ENCODE data around the gene HDLBP. TPM values are rescaled to one million over a fixed set of nuclear protein-coding genes. Genes with fewer than 3 reads are reported as not detected.
"Not testable (repeated sequence)": the region's sequence is repeated elsewhere in the genome, so short reads cannot be mapped to it uniquely, and the experiment has no call there.

Gene HDLBP
- total RNA-seq, 1 experiment from 2014 or later = 908 TPM

DNA sequence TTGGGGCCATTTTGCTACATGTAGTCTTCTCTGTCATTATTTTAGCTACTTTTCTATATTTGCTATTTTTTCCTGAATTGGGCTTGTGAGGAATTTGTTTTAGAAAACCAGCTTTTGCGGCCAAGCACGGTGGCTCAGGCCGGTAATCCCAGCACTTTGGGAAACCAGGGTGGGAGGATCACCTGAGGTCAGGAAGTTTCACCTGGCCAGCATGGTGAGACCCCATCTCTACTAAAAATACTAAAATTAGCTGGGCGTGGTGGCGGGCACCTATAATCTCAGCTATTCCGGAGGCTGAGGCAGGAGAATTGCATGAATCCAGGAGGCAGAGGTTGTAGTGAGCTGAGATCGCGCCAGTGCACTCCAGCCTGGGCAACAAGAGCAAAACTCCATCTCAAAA lies 4.9 kb upstream of the HDLBP start:
- POLR2A ChIA-PET (ENCODE audit: unreplicated experiment) = interaction anchor here (0.6 kb wide), 1 partner anchor 77 kb away, joined by 3 read pairs; no protein-coding TSS in a partner anchor
- CTCF ChIA-PET = no interaction called here
- Histone ChIP-seq H3K4me1 (replicated peaks; ENCODE audit: insufficient read depth) (peaks cover 29% of the 10 kb centered on the region), H3K79me2 (ENCODE audit: low read depth) (peaks cover 96% of the 10 kb centered on the region), H3K4me2 (peak overlapping the region; percentile 78; the same call in 1 of the 2 replicates), H2AFZ (no peak overlapping the region), H3K4me3 (no peak overlapping the region), H3K36me3 (ENCODE audit: low read depth) (peaks cover 30% of the 10 kb centered on the region), H3K27me3 (ENCODE audit: insufficient read depth, low read depth) (no peaks in the 10 kb centered on the region), H3K9me2 (ENCODE audit: insufficient read depth) (no peaks in the 10 kb centered on the region), H4K20me1 (ENCODE audit: insufficient read depth) (peaks cover 88% of the 10 kb centered on the region), H3F3A (ENCODE audit: insufficient read depth, low read depth) (peaks cover 12% of the 10 kb centered on the region), H3K9me3 (ENCODE audit: insufficient read depth, low read depth) (no peaks in the 10 kb centered on the region), H3K27ac (no peak overlapping the region)
- intact Hi-C loops (cut with micrococcal nuclease; ENCODE audit: unreplicated experiment) = no loop called here
- TF ChIP-seq, protein P1, sequence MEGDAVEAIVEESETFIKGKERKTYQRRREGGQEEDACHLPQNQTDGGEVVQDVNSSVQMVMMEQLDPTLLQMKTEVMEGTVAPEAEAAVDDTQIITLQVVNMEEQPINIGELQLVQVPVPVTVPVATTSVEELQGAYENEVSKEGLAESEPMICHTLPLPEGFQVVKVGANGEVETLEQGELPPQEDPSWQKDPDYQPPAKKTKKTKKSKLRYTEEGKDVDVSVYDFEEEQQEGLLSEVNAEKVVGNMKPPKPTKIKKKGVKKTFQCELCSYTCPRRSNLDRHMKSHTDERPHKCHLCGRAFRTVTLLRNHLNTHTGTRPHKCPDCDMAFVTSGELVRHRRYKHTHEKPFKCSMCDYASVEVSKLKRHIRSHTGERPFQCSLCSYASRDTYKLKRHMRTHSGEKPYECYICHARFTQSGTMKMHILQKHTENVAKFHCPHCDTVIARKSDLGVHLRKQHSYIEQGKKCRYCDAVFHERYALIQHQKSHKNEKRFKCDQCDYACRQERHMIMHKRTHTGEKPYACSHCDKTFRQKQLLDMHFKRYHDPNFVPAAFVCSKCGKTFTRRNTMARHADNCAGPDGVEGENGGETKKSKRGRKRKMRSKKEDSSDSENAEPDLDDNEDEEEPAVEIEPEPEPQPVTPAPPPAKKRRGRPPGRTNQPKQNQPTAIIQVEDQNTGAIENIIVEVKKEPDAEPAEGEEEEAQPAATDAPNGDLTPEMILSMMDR (conservative IDR thresholded peaks at IDR 0.05) = no peak
- TF ChIP-seq EZH2 (IDR thresholded peaks at IDR 0.05; ENCODE audit: low read depth) = no peak
- no peak for DNase-seq
- no TSS peak for BruUV-seq (replicated peaks)

DNA sequence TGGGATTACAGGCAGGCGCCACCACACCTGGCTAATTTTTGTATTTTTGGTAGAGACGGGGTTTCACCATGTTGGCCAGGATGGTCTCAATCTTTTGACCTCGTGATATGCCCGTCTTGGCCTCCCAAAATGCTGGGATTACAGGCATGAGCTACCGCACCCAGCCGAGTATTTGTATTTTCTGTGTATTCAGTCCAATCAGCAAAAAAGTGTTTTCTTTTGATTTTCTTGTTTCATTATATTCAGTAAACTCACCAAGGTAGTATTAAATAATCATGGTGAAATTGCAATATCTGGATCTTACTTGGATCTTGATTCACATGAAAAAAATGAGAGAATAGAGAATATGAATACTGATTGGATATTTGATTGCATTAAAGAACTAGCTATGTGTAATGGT lies 3.4 kb upstream of the HDLBP start:
- POLR2A ChIA-PET (ENCODE audit: unreplicated experiment) = interaction anchor here (0.6 kb wide), 1 partner anchor 241 kb away, joined by 4 read pairs; no protein-coding TSS in a partner anchor
- Histone ChIP-seq H4K20me1 (ENCODE audit: insufficient read depth) (peaks cover 72% of the 10 kb centered on the region), H3K36me3 (ENCODE audit: low read depth) (peaks cover 20% of the 10 kb centered on the region), H3F3A (ENCODE audit: insufficient read depth, low read depth) (peaks cover 12% of the 10 kb centered on the region), H3K4me1 (replicated peaks; ENCODE audit: insufficient read depth) (peaks cover 34% of the 10 kb centered on the region), H3K79me2 (ENCODE audit: low read depth) (peaks cover 92% of the 10 kb centered on the region), H3K4me2 (peak overlapping the region; percentile 78)
- BruUV-seq (replicated peaks); H3K9me2 ChIP-seq (ENCODE audit: insufficient read depth); CTCF ChIA-PET; H2AFZ ChIP-seq; H3K4me3 ChIP-seq; H3K27me3 ChIP-seq (ENCODE audit: insufficient read depth, low read depth); H3K27ac ChIP-seq; DNase-seq; H3K9me3 ChIP-seq (ENCODE audit: insufficient read depth, low read depth): not testable (repeated sequence)
- intact Hi-C loops (cut with micrococcal nuclease; ENCODE audit: unreplicated experiment) = loop anchor here (5.0 kb wide), 3 partner anchors 38 to 217 kb away; partner anchors contain the start of genes FARP2, MTERF4 and STK25

DNA sequence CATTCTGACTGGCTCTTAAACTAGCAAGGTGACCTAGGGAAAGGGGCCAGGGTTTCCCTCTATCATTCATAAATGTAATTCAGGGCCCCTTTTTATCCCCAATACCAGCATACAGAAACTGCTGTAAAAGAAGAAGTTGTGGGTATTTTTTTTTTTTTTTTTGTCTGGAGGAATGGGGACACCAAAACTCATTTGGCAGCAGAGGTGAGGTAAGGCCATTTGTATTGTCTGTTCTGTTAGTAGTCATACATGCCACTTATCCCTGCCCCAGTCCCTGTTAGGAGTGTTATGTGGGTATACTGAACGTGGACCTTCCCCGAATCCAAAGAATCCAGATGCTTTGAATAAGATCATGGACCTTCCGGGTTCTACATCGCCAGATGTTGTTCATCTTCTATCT lies 1.9 kb upstream of the HDLBP start:
- Histone ChIP-seq H3K79me2 (ENCODE audit: low read depth) (peaks cover 92% of the 10 kb centered on the region), H3K4me3 (peak overlapping the region; percentile 95), H3K9me3 (ENCODE audit: insufficient read depth, low read depth) (no peaks in the 10 kb centered on the region), H3K27me3 (ENCODE audit: insufficient read depth, low read depth) (no peaks in the 10 kb centered on the region), H3K4me2 (peak overlapping the region; percentile 78), H3K9me2 (ENCODE audit: insufficient read depth) (no peaks in the 10 kb centered on the region), H3F3A (ENCODE audit: insufficient read depth, low read depth) (peaks cover 7% of the 10 kb centered on the region), H3K4me1 (replicated peaks; ENCODE audit: insufficient read depth) (peaks cover 39% of the 10 kb centered on the region), H2AFZ (no peak overlapping the region), H4K20me1 (ENCODE audit: insufficient read depth) (peaks cover 66% of the 10 kb centered on the region), H3K36me3 (ENCODE audit: low read depth) (peaks cover 22% of the 10 kb centered on the region), H3K27ac (no peak overlapping the region)
- ChIA-PET POLR2A (ENCODE audit: unreplicated experiment) (interaction anchor here (0.6 kb wide), 1 partner anchor 54 kb away, joined by 3 read pairs; no protein-coding TSS in a partner anchor), CTCF (no interaction called here)
- TF ChIP-seq, protein P1 (conservative IDR thresholded peaks at IDR 0.05) = no peak
- no peak for TF ChIP-seq EZH2 (IDR thresholded peaks at IDR 0.05; ENCODE audit: low read depth)
- intact Hi-C loops (cut with micrococcal nuclease; ENCODE audit: unreplicated experiment) = loop anchor here (5.0 kb wide), 3 partner anchors 40 to 215 kb away; partner anchors contain the start of genes FARP2, MTERF4 and STK25
- DNase-seq = no peak
- no TSS peak for BruUV-seq (replicated peaks)

All from PC-9 (cell line).